Measurements from ENCODE around the gene ARHGEF35.

ARHGEF35 gene

GRCh38 chr7:144148224-144148827 is 47.3 kb downstream of the ARHGEF35 start:
- Histone ChIP-seq H3K79me1 (ENCODE audit: low read depth, low read length) (no peaks in the 10 kb centered on the region), H3K14ac (ENCODE audit: low read length) (no peak overlapping the region), H3K4me1 (ENCODE audit: control insufficient read depth in 2 of 2, insufficient read depth in 1 of 2, low read depth in 1 of 2, low read length in 2 of 2) (no peaks in the 10 kb centered on the region), H3K9ac (ENCODE audit: low read depth, low read length, poor library complexity) (no peak overlapping the region), H3K9me3 (replicated peaks in 1 of 2; ENCODE audit: control insufficient read depth in 2 of 2, insufficient read depth in 1 of 2, low read depth in 1 of 2, low read length in 2 of 2) (peaks cover 0 to 6% of the 10 kb centered on the region in 2 donors), H3K27me3 (ENCODE audit: control insufficient read depth in 3 of 3, insufficient read depth in 3 of 3, low read depth in 1 of 3, low read length in 3 of 3) (no peaks in the 10 kb centered on the region), H4K8ac (ENCODE audit: low read depth, low read length) (no peak overlapping the region), H2AK5ac (ENCODE audit: low read depth, low read length) (no peak overlapping the region), H2AFZ (ENCODE audit: low read length) (no peak overlapping the region), H3K4me2 (ENCODE audit: insufficient read depth, low read length, poor library complexity, severe bottlenecking) (no peak overlapping the region), H3K4ac (ENCODE audit: low read length) (no peak overlapping the region), H2BK120ac (ENCODE audit: low read depth, low read length) (no peak overlapping the region), H3K36me3 (replicated peaks in 1 of 2; ENCODE audit: control insufficient read depth in 2 of 2, insufficient read depth in 2 of 2, low read length in 2 of 2) (no peaks in the 10 kb centered on the region), H3K4me3 (ENCODE audit: low read length in 2 of 2) (no peak overlapping the region), H4K91ac (ENCODE audit: low read depth, low read length, poor library complexity) (no peak overlapping the region), H3K18ac (ENCODE audit: low read length) (no peak overlapping the region), H3K27ac (replicated peaks; ENCODE audit: low read length) (no peak overlapping the region), H2BK5ac (ENCODE audit: low read length) (no peak overlapping the region), H2BK15ac (ENCODE audit: low read length) (no peak overlapping the region), H3K23ac (ENCODE audit: low read depth, low read length, poor library complexity) (no peak overlapping the region), H2BK12ac (ENCODE audit: low read length) (no peak overlapping the region)
- DNase-seq (ENCODE audit: low spot score), result no peak
- WGBS, 2 donors (ENCODE audit: extremely low coverage in 2 of 2, insufficient read length in 2 of 2, insufficient replicate concordance in 1 of 2), result no CpG with 5 or more reads among the region's 2 CpGs

GRCh38 chr7:144144426-144144825 is 51.2 kb downstream of the ARHGEF35 start:
- H3K9ac ChIP-seq (ENCODE audit: low read depth, low read length, poor library complexity), result no peak overlapping the region
- no peak overlapping the region for H4K8ac ChIP-seq (ENCODE audit: low read depth, low read length)
- no peaks in the 10 kb centered on the region for H3K36me3 ChIP-seq (replicated peaks in 1 of 2; ENCODE audit: control insufficient read depth in 2 of 2, insufficient read depth in 2 of 2, low read length in 2 of 2)
- no peaks in the 10 kb centered on the region for H3K4me1 ChIP-seq (ENCODE audit: control insufficient read depth in 2 of 2, insufficient read depth in 1 of 2, low read depth in 1 of 2, low read length in 2 of 2)
- no peak overlapping the region for H3K14ac ChIP-seq (ENCODE audit: low read length)
- peaks cover 0 to 6% of the 10 kb centered on the region in 2 donors for H3K9me3 ChIP-seq (replicated peaks in 1 of 2; ENCODE audit: control insufficient read depth in 2 of 2, insufficient read depth in 1 of 2, low read depth in 1 of 2, low read length in 2 of 2)
- no peak overlapping the region for H3K4me3 ChIP-seq (ENCODE audit: low read length in 2 of 2)
- H2AFZ ChIP-seq (ENCODE audit: low read length), result no peak overlapping the region
- no peak overlapping the region for H2BK5ac ChIP-seq (ENCODE audit: low read length)
- no peaks in the 10 kb centered on the region for H3K27me3 ChIP-seq (ENCODE audit: control insufficient read depth in 3 of 3, insufficient read depth in 3 of 3, low read depth in 1 of 3, low read length in 3 of 3)
- no peak for DNase-seq (ENCODE audit: low spot score)
- no peak overlapping the region for H3K18ac ChIP-seq (ENCODE audit: low read length)
- no peak overlapping the region for H4K91ac ChIP-seq (ENCODE audit: low read depth, low read length, poor library complexity)
- no CpG with 5 or more reads among the region's 3 CpGs for WGBS, 2 donors (ENCODE audit: extremely low coverage in 2 of 2, insufficient read length in 2 of 2, insufficient replicate concordance in 1 of 2)
- no peak overlapping the region for H3K27ac ChIP-seq (replicated peaks; ENCODE audit: low read length)
- H2BK120ac ChIP-seq (ENCODE audit: low read depth, low read length), result no peak overlapping the region
- no peak overlapping the region for H3K23ac ChIP-seq (ENCODE audit: low read depth, low read length, poor library complexity)
- no peak overlapping the region for H2BK15ac ChIP-seq (ENCODE audit: low read length)
- no peak overlapping the region for H3K4me2 ChIP-seq (ENCODE audit: insufficient read depth, low read length, poor library complexity, severe bottlenecking)
- no peak overlapping the region for H2BK12ac ChIP-seq (ENCODE audit: low read length)
- H2AK5ac ChIP-seq (ENCODE audit: low read depth, low read length), result no peak overlapping the region
- no peaks in the 10 kb centered on the region for H3K79me1 ChIP-seq (ENCODE audit: low read depth, low read length)
- H3K4ac ChIP-seq (ENCODE audit: low read length), result no peak overlapping the region

- no peak overlapping the region for H3K4me2 ChIP-seq (ENCODE audit: insufficient read depth, low read length, poor library complexity, severe bottlenecking)
- H3K4ac ChIP-seq (ENCODE audit: low read length), result no peak overlapping the region
- no peak overlapping the region for H3K4me3 ChIP-seq (ENCODE audit: low read length in 2 of 2)
- no peak for DNase-seq (ENCODE audit: low spot score)
- no peak overlapping the region for H4K8ac ChIP-seq (ENCODE audit: low read depth, low read length)
- H3K9ac ChIP-seq (ENCODE audit: low read depth, low read length, poor library complexity), result no peak overlapping the region
- H3K36me3 ChIP-seq (replicated peaks in 1 of 2; ENCODE audit: control insufficient read depth in 2 of 2, insufficient read depth in 2 of 2, low read length in 2 of 2), result no peaks in the 10 kb centered on the region
- H3K23ac ChIP-seq (ENCODE audit: low read depth, low read length, poor library complexity), result no peak overlapping the region
- no peak overlapping the region for H2BK120ac ChIP-seq (ENCODE audit: low read depth, low read length)
- no CpG with 5 or more reads among the region's 3 CpGs for WGBS, 2 donors (ENCODE audit: extremely low coverage in 2 of 2, insufficient read length in 2 of 2, insufficient replicate concordance in 1 of 2)
- no peaks in the 10 kb centered on the region for H3K27me3 ChIP-seq (ENCODE audit: control insufficient read depth in 3 of 3, insufficient read depth in 3 of 3, low read depth in 1 of 3, low read length in 3 of 3)
- H3K79me1 ChIP-seq (ENCODE audit: low read depth, low read length), result no peaks in the 10 kb centered on the region
- peaks cover 0 to 2% of the 10 kb centered on the region in 2 donors for H3K9me3 ChIP-seq (replicated peaks in 1 of 2; ENCODE audit: control insufficient read depth in 2 of 2, insufficient read depth in 1 of 2, low read depth in 1 of 2, low read length in 2 of 2)
- no peak overlapping the region for H2BK12ac ChIP-seq (ENCODE audit: low read length)
- no peak overlapping the region for H3K14ac ChIP-seq (ENCODE audit: low read length)
- no peak overlapping the region for H2BK5ac ChIP-seq (ENCODE audit: low read length)
- no peak overlapping the region for H3K27ac ChIP-seq (replicated peaks; ENCODE audit: low read length)
- no peak overlapping the region for H2AFZ ChIP-seq (ENCODE audit: low read length)
- H3K4me1 ChIP-seq (ENCODE audit: control insufficient read depth in 2 of 2, insufficient read depth in 1 of 2, low read depth in 1 of 2, low read length in 2 of 2), result no peaks in the 10 kb centered on the region
- H3K18ac ChIP-seq (ENCODE audit: low read length), result no peak overlapping the region
- no peak overlapping the region for H2AK5ac ChIP-seq (ENCODE audit: low read depth, low read length)
- no peak overlapping the region for H2BK15ac ChIP-seq (ENCODE audit: low read length)
- H4K91ac ChIP-seq (ENCODE audit: low read depth, low read length, poor library complexity), result no peak overlapping the region
Measured at GRCh38 chr7:144142187-144142586, 53.4 kb downstream of the ARHGEF35 start.

GRCh38 chr7:144137501-144137900 is 58.1 kb downstream of the ARHGEF35 start:
- Histone ChIP-seq H3K18ac (ENCODE audit: low read length) (no peak overlapping the region), H4K91ac (ENCODE audit: low read depth, low read length, poor library complexity) (no peak overlapping the region), H2BK5ac (ENCODE audit: low read length) (no peak overlapping the region), H3K14ac (ENCODE audit: low read length) (no peak overlapping the region), H4K8ac (ENCODE audit: low read depth, low read length) (no peak overlapping the region), H3K27me3 (ENCODE audit: control insufficient read depth in 3 of 3, insufficient read depth in 3 of 3, low read depth in 1 of 3, low read length in 3 of 3) (no peaks in the 10 kb centered on the region), H3K4me3 (ENCODE audit: low read length in 2 of 2) (no peak overlapping the region), H2BK12ac (ENCODE audit: low read length) (no peak overlapping the region), H3K4ac (ENCODE audit: low read length) (no peak overlapping the region), H2AK5ac (ENCODE audit: low read depth, low read length) (no peak overlapping the region), H3K9me3 (replicated peaks in 1 of 2; ENCODE audit: control insufficient read depth in 2 of 2, insufficient read depth in 1 of 2, low read depth in 1 of 2, low read length in 2 of 2) (no peaks in the 10 kb centered on the region), H3K79me1 (ENCODE audit: low read depth, low read length) (no peaks in the 10 kb centered on the region), H2BK120ac (ENCODE audit: low read depth, low read length) (no peak overlapping the region), H2AFZ (ENCODE audit: low read length) (no peak overlapping the region), H3K4me2 (ENCODE audit: insufficient read depth, low read length, poor library complexity, severe bottlenecking) (no peak overlapping the region), H2BK15ac (ENCODE audit: low read length) (no peak overlapping the region), H3K4me1 (ENCODE audit: control insufficient read depth in 2 of 2, insufficient read depth in 1 of 2, low read depth in 1 of 2, low read length in 2 of 2) (no peaks in the 10 kb centered on the region), H3K27ac (replicated peaks; ENCODE audit: low read length) (no peak overlapping the region), H3K9ac (ENCODE audit: low read depth, low read length, poor library complexity) (no peak overlapping the region), H3K23ac (ENCODE audit: low read depth, low read length, poor library complexity) (no peak overlapping the region), H3K36me3 (replicated peaks in 1 of 2; ENCODE audit: control insufficient read depth in 2 of 2, insufficient read depth in 2 of 2, low read length in 2 of 2) (no peaks in the 10 kb centered on the region)
- no peak for DNase-seq (ENCODE audit: low spot score)
- no CpG with 5 or more reads among the region's 1 CpG for WGBS, 2 donors (ENCODE audit: extremely low coverage in 2 of 2, insufficient read length in 2 of 2, insufficient replicate concordance in 1 of 2)
